HG02571 (cell line): ENCODE results near the gene TWIST2.

Experiments
- ATAC-seq: cut with Tn5 transposase; IDR thresholded peaks from one replicate; pipeline ENCODE4 v1.9.1; 2021; ENCODE audit warnings: mild to moderate bottlenecking, moderate library complexity; ENCODE audit not compliant: unreplicated experiment

Gene TWIST2

GRCh38 chr2:238887616-238888015 lies 39.7 kb downstream of the TWIST2 start:
- no peak for ATAC-seq

GRCh38 chr2:238888781-238889180 lies 40.9 kb downstream of the TWIST2 start:
- ATAC-seq = no peak

GRCh38 chr2:238890131-238890530 lies 42.2 kb downstream of the TWIST2 start:
- no peak for ATAC-seq

GRCh38 chr2:238890618-238891456 lies 43.0 kb downstream of the TWIST2 start:
- ATAC-seq = no peak

GRCh38 chr2:238891457-238892203 lies 43.7 kb downstream of the TWIST2 start:
- ATAC-seq = no peak

GRCh38 chr2:238892204-238892500 lies 44.3 kb downstream of the TWIST2 start:
- ATAC-seq = no peak

- ATAC-seq = no peak
These were observed 44.9 kb downstream of the TWIST2 start for GRCh38 chr2:238892796-238893195.

GRCh38 chr2:238893349-238894000 lies 45.6 kb downstream of the TWIST2 start:
- no peak for ATAC-seq

- ATAC-seq = no peak
These were observed 46.5 kb downstream of the TWIST2 start for GRCh38 chr2:238894226-238894949.

- ATAC-seq = no peak
These were observed 47.0 kb downstream of the TWIST2 start for GRCh38 chr2:238894950-238895298.

GRCh38 chr2:238895361-238895882 lies 47.5 kb downstream of the TWIST2 start:
- ATAC-seq = no peak

GRCh38 chr2:238895891-238896600 lies 48.2 kb downstream of the TWIST2 start:
- ATAC-seq = no peak

- ATAC-seq = no peak
These were observed 48.8 kb downstream of the TWIST2 start for GRCh38 chr2:238896641-238897040.

- no peak for ATAC-seq
These were observed 49.4 kb downstream of the TWIST2 start for GRCh38 chr2:238897122-238897880.

- no peak for ATAC-seq
These were observed 50.0 kb downstream of the TWIST2 start for GRCh38 chr2:238897911-238898311.

- no peak for ATAC-seq
These were observed 50.8 kb downstream of the TWIST2 start for GRCh38 chr2:238898534-238899281.

- no peak for ATAC-seq
These were observed 51.5 kb downstream of the TWIST2 start for GRCh38 chr2:238899386-238899785.

- no peak for ATAC-seq
These were observed 52.6 kb downstream of the TWIST2 start for GRCh38 chr2:238900511-238900910.

- no peak for ATAC-seq
These were observed 53.7 kb downstream of the TWIST2 start for GRCh38 chr2:238901461-238902057.
